ENCODE measurements around the gene TIAM1. TPM values are rescaled to one million over a fixed set of nuclear protein-coding genes. Genes with fewer than 3 reads are reported as not detected.

TIAM1 gene
- total and polyA plus RNA-seq, 7 donors = 0.21 to 1.7 (median 0.75) TPM

DNA sequence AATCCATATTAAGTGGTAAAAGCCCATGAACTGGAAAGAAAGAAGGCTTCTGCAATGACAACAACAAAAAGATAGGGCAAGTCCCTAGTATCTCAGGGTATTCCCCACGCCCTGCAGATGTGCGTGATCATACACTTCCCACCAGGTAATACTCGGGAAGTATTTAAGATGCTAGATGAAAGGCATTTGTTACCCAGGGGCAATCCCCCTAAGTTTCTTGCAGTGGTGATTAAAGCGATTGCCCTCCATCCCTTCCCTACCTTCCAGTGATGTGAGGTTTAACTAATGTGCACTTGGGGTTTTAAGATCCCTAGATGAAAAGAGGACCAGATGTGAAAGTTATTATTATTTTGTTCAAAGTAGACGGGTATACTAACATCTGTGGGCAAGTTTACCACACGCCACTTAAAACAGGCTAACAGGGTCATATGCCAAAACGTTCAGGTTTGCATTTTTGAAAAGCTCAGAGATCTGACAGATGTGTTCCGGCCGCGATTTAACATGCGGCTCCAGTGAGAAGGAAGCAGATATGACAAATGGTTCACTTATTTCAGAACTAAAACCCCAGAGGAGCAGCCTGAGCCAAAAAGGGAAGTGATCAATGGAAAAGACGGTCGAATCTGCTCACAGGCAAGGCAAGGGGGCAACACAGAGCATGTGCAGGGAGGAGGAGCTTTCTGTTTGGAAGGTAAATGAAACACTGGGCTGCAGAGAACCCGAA, 17.4 kb downstream of the TIAM1 start:
- Histone ChIP-seq H3K27ac (no peak overlapping the region), H3K27me3 (ENCODE audit: insufficient read depth in 3 of 3, low read length in 2 of 3) (no peaks in the 10 kb centered on the region), H3K4me1 (no peaks in the 10 kb centered on the region), H3K36me3 (ENCODE audit: insufficient read depth in 1 of 2, low read depth in 1 of 2) (no peaks in the 10 kb centered on the region), H3K9me3 (no peaks in the 10 kb centered on the region), H3K4me3 (no peak overlapping the region)
- TF ChIP-seq, protein P1, sequence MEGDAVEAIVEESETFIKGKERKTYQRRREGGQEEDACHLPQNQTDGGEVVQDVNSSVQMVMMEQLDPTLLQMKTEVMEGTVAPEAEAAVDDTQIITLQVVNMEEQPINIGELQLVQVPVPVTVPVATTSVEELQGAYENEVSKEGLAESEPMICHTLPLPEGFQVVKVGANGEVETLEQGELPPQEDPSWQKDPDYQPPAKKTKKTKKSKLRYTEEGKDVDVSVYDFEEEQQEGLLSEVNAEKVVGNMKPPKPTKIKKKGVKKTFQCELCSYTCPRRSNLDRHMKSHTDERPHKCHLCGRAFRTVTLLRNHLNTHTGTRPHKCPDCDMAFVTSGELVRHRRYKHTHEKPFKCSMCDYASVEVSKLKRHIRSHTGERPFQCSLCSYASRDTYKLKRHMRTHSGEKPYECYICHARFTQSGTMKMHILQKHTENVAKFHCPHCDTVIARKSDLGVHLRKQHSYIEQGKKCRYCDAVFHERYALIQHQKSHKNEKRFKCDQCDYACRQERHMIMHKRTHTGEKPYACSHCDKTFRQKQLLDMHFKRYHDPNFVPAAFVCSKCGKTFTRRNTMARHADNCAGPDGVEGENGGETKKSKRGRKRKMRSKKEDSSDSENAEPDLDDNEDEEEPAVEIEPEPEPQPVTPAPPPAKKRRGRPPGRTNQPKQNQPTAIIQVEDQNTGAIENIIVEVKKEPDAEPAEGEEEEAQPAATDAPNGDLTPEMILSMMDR (IDR thresholded peaks at IDR 0.05) = no peak
- intact Hi-C loops (cut with DNase I) = no loop called here
- WGBS, 3 donors = 27 to 35% (median 32%) methylated on average over 14 of the region's 14 CpGs
- no peak for ATAC-seq
- DNase-seq = no peak

DNA sequence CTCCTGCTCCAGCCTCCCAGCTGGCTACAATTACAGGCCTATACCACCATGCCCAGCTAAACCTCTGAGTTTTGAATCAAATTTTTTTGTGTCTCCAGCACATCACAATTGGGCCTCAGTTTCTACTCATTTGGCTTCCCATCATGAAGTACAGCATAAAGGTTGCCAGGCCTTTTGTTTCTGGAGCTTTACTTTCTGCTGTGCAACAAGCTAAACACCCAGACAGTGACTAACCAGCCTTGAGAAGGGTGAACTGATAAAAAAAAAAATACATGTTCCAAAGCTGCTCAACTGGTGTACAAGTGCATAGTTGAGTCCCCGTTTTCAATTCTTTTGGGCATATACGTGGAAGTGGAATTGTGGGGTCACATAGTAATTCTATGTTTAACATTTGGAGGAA, 25.1 kb downstream of the TIAM1 start:
- no peak overlapping the region for H3K4me3 ChIP-seq
- H3K27me3 ChIP-seq (ENCODE audit: insufficient read depth in 3 of 3, low read length in 2 of 3) = no peaks in the 10 kb centered on the region
- H3K4me1 ChIP-seq = no peaks in the 10 kb centered on the region
- no peaks in the 10 kb centered on the region for H3K9me3 ChIP-seq
- intact Hi-C loops (cut with DNase I) = no loop called here
- no peak overlapping the region for H3K27ac ChIP-seq
- TF ChIP-seq, protein P1 (IDR thresholded peaks at IDR 0.05) = no peak
- WGBS, 3 donors = 78 to 90% (median 87%) methylated on average over 2 of the region's 2 CpGs
- H3K36me3 ChIP-seq (ENCODE audit: insufficient read depth in 1 of 2, low read depth in 1 of 2) = no peaks in the 10 kb centered on the region
- ATAC-seq (no peak), DNase-seq (no peak)

GRCh38 chr21:31317688-31318087, 26.4 kb downstream of the TIAM1 start:
- intact Hi-C loops (cut with DNase I) = no loop called here
- Histone ChIP-seq H3K36me3 (ENCODE audit: insufficient read depth in 1 of 2, low read depth in 1 of 2) (no peaks in the 10 kb centered on the region), H3K9me3 (no peaks in the 10 kb centered on the region), H3K4me1 (no peaks in the 10 kb centered on the region), H3K4me3 (no peak overlapping the region), H3K27ac (no peak overlapping the region), H3K27me3 (ENCODE audit: insufficient read depth in 3 of 3, low read length in 2 of 3) (no peaks in the 10 kb centered on the region)
- ATAC-seq (no peak), DNase-seq (no peak)
- 93 to 100% (median 95%) methylated on average over 1 of the region's 1 CpG for WGBS, 3 donors
- TF ChIP-seq, protein P1 (IDR thresholded peaks at IDR 0.05) = no peak

GRCh38 chr21:31316488-31317169, 27.4 kb downstream of the TIAM1 start:
- intact Hi-C loops (cut with DNase I) = no loop called here
- WGBS, 3 donors = 81 to 87% (median 84%) methylated on average over 9 of the region's 9 CpGs
- DNase-seq (no peak), ATAC-seq (no peak)
- Histone ChIP-seq H3K27me3 (ENCODE audit: insufficient read depth in 3 of 3, low read length in 2 of 3) (no peaks in the 10 kb centered on the region), H3K27ac (no peak overlapping the region), H3K36me3 (ENCODE audit: insufficient read depth in 1 of 2, low read depth in 1 of 2) (no peaks in the 10 kb centered on the region), H3K4me3 (no peak overlapping the region), H3K9me3 (no peaks in the 10 kb centered on the region), H3K4me1 (no peaks in the 10 kb centered on the region)
- TF ChIP-seq, protein P1 (IDR thresholded peaks at IDR 0.05) = no peak

All from psoas muscle (tissue), 8 donors.